COLO668 (cell line): ENCODE results near the gene TAX1BP1.
"Not testable (repeated sequence)": the region's sequence is repeated elsewhere in the genome, so short reads cannot be mapped to it uniquely, and the experiment has no call there.

Experiments
- DNase-seq: peaks from one replicate; lab custom pipeline; 2025; ENCODE audit not compliant: unreplicated experiment; lab: John Stamatoyannopoulos, UW

The TAX1BP1 gene

GRCh38 chr7:27737616-27738015 lies 2.3 kb upstream of the TAX1BP1 start:
- DNase-seq, result no peak

GRCh38 chr7:27739301-27739908 lies 557 bp upstream of the TAX1BP1 start:
- peak; percentile 64 for DNase-seq

GRCh38 chr7:27740449-27741086 lies 606 bp downstream of the TAX1BP1 start:
- peak; percentile 99 for DNase-seq

GRCh38 chr7:27742091-27742710 lies 2.2 kb downstream of the TAX1BP1 start:
- not testable (repeated sequence) for DNase-seq

- DNase-seq, result no peak
These were observed 5.2 kb downstream of the TAX1BP1 start for GRCh38 chr7:27745064-27745583.

- DNase-seq, result no peak
These were observed 6.5 kb downstream of the TAX1BP1 start for GRCh38 chr7:27746486-27746885.

GRCh38 chr7:27746978-27747377 lies 7.0 kb downstream of the TAX1BP1 start:
- no peak for DNase-seq

- DNase-seq, result no peak
These were observed 7.8 kb downstream of the TAX1BP1 start for GRCh38 chr7:27747589-27748368.

- no peak for DNase-seq
These were observed 10.4 kb downstream of the TAX1BP1 start for GRCh38 chr7:27750316-27750715.

- no peak for DNase-seq
These were observed 12.1 kb downstream of the TAX1BP1 start for GRCh38 chr7:27751888-27752660.

GRCh38 chr7:27753863-27754262 lies 13.9 kb downstream of the TAX1BP1 start:
- DNase-seq, result no peak

GRCh38 chr7:27756298-27756697 lies 16.3 kb downstream of the TAX1BP1 start:
- DNase-seq, result no peak

- DNase-seq, result no peak
These were observed 19.5 kb downstream of the TAX1BP1 start for GRCh38 chr7:27759491-27759890.

- no peak for DNase-seq
These were observed 22.1 kb downstream of the TAX1BP1 start for GRCh38 chr7:27762062-27762461.

- no peak for DNase-seq
These were observed 24.1 kb downstream of the TAX1BP1 start for GRCh38 chr7:27763983-27764508.

- no peak for DNase-seq
These were observed 25.9 kb downstream of the TAX1BP1 start for GRCh38 chr7:27765841-27766240.

GRCh38 chr7:27767374-27767773 lies 27.4 kb downstream of the TAX1BP1 start:
- DNase-seq, result no peak

GRCh38 chr7:27771111-27771510 lies 31.1 kb downstream of the TAX1BP1 start:
- DNase-seq, result no peak

- DNase-seq, result no peak
These were observed 34.9 kb downstream of the TAX1BP1 start for GRCh38 chr7:27774717-27775328.

- no peak for DNase-seq
These were observed 35.8 kb downstream of the TAX1BP1 start for GRCh38 chr7:27775782-27776181.
